Measurements from ENCODE around the gene PTGS2. TPM values are rescaled to one million over a fixed set of nuclear protein-coding genes. Genes with fewer than 3 reads are reported as not detected.
"Not testable (repeated sequence)": the region's sequence is repeated elsewhere in the genome, so short reads cannot be mapped to it uniquely, and the experiment has no call there.

PTGS2 gene
- polyA plus RNA-seq, 1 of the 3 experiments (the other 2 are of a cell fraction): 6.3 TPM

- TF ChIP-seq IRF3 (IDR thresholded peaks at IDR 0.05; ENCODE audit: low read depth, low read length) (no peak), TEAD4 (IDR thresholded peaks at IDR 0.05; ENCODE audit: borderline replicate concordance, insufficient read depth) (no peak), RCOR1 (IDR thresholded peaks at IDR 0.05; ENCODE audit: low read length) (no peak), ELF1 (IDR thresholded peaks at IDR 0.05) (no peak), MAX (IDR thresholded peaks at IDR 0.05; ENCODE audit: low read depth) (no peak), SMC3 (IDR thresholded peaks at IDR 0.05; ENCODE audit: low read depth, low read length) (no peak)
Measured at GRCh38 chr1:186670297-186671135, 9.7 kb downstream of the PTGS2 start (continued).

GRCh38 chr1:186669784-186670183, 10.4 kb downstream of the PTGS2 start:
- H3K9me2 ChIP-seq; H3K79me2 ChIP-seq (ENCODE audit: insufficient read depth); H3K27ac ChIP-seq (ENCODE audit: low read depth in 2 of 2, low read length in 1 of 2); DNase-seq; H3K9me3 ChIP-seq; POLR2A ChIA-PET; H3K4me3 ChIP-seq (ENCODE audit: low read depth in 2 of 2, low read length in 1 of 2); H3K4me1 ChIP-seq (ENCODE audit: control insufficient read depth in 1 of 2, insufficient read depth in 2 of 2, low read depth in 1 of 2, low read length in 1 of 2); H3K4me2 ChIP-seq; H2AFZ ChIP-seq (ENCODE audit: low read depth); H3K9ac ChIP-seq; CTCF ChIA-PET; H4K20me1 ChIP-seq (ENCODE audit: insufficient read depth); H3K27me3 ChIP-seq (ENCODE audit: insufficient read depth); H3F3A ChIP-seq (replicated peaks; ENCODE audit: insufficient read depth): not testable (repeated sequence)
- WGBS (ENCODE audit: low lambda C conversion rate): 17% methylated on average over 3 of the region's 3 CpGs
- peaks cover 0 to 25% of the 10 kb centered on the region in 2 experiments for H3K36me3 ChIP-seq (replicated peaks in 1 of 2; ENCODE audit: control insufficient read depth in 1 of 2, insufficient read depth in 2 of 2, low read length in 1 of 2)

GRCh38 chr1:186664217-186664616, 16.0 kb downstream of the PTGS2 start:
- H3F3A ChIP-seq (replicated peaks; ENCODE audit: insufficient read depth); H3K9me3 ChIP-seq; DNase-seq; CTCF ChIA-PET; H3K36me3 ChIP-seq (replicated peaks in 1 of 2; ENCODE audit: control insufficient read depth in 1 of 2, insufficient read depth in 2 of 2, low read length in 1 of 2); H3K4me2 ChIP-seq; H3K4me3 ChIP-seq (ENCODE audit: low read depth in 2 of 2, low read length in 1 of 2); H3K79me2 ChIP-seq (ENCODE audit: insufficient read depth); POLR2A ChIA-PET; H3K27ac ChIP-seq (ENCODE audit: low read depth in 2 of 2, low read length in 1 of 2); H3K9me2 ChIP-seq; H2AFZ ChIP-seq (ENCODE audit: low read depth); H4K20me1 ChIP-seq (ENCODE audit: insufficient read depth); H3K4me1 ChIP-seq (ENCODE audit: control insufficient read depth in 1 of 2, insufficient read depth in 2 of 2, low read depth in 1 of 2, low read length in 1 of 2); H3K9ac ChIP-seq; H3K27me3 ChIP-seq (ENCODE audit: insufficient read depth): not testable (repeated sequence)
- 42% methylated on average over 8 of the region's 8 CpGs for WGBS (ENCODE audit: low lambda C conversion rate)

GRCh38 chr1:186662752-186663151, 17.5 kb downstream of the PTGS2 start:
- Histone ChIP-seq H3K9ac (no peak overlapping the region), H3K79me2 (ENCODE audit: insufficient read depth) (no peaks in the 10 kb centered on the region), H3K27me3 (ENCODE audit: insufficient read depth) (no peaks in the 10 kb centered on the region), H3K9me2 (no peaks in the 10 kb centered on the region), H3K27ac (ENCODE audit: low read depth in 2 of 2, low read length in 1 of 2) (no peak overlapping the region), H3K9me3 (no peaks in the 10 kb centered on the region), H3K4me3 (ENCODE audit: low read depth in 2 of 2, low read length in 1 of 2) (no peak overlapping the region), H3K4me1 (ENCODE audit: control insufficient read depth in 1 of 2, insufficient read depth in 2 of 2, low read depth in 1 of 2, low read length in 1 of 2) (no peaks in the 10 kb centered on the region), H2AFZ (ENCODE audit: low read depth) (no peak overlapping the region; the same call in 1 of the 2 replicates), H3K36me3 (replicated peaks in 1 of 2; ENCODE audit: control insufficient read depth in 1 of 2, insufficient read depth in 2 of 2, low read length in 1 of 2) (no peaks in the 10 kb centered on the region), H3F3A (replicated peaks; ENCODE audit: insufficient read depth) (no peaks in the 10 kb centered on the region), H3K4me2 (no peak overlapping the region), H4K20me1 (ENCODE audit: insufficient read depth) (no peaks in the 10 kb centered on the region)
- DNase-seq: no peak
- TF ChIP-seq PBX3 (IDR thresholded peaks at IDR 0.05) (no peak), POLR2AphosphoS5 (IDR thresholded peaks at IDR 0.05; ENCODE audit: low read depth, low read length) (no peak)
- POLR2A ChIA-PET: no interaction called here
- CTCF ChIA-PET: no interaction called here

All from SK-N-SH (cell line).